Right lobe of liver (tissue), 6 donors: ENCODE data around the gene MYEF2. TPM values are rescaled to one million over a fixed set of nuclear protein-coding genes. Genes with fewer than 3 reads are reported as not detected.
A peak's percentile ranks its signal among the peaks of the same experiment; 100 is the strongest.

Source experiments
- ATAC-seq, 4 donors: fragments of 200-7000 bp; cut with Tn5 transposase; one replicate each; pipeline ENCODE4 v1.9.1; 2020; ENCODE audit warnings: mild to moderate bottlenecking in 4 of 4, moderate library complexity in 4 of 4
- DNase-seq, 3 donors: peaks; one replicate each; pipeline ENCODE4 v3.0.0-alpha.2; 2020
- H3K27ac ChIP-seq, 3 donors: fragments of 200-600 bp; one replicate each; pipeline ENCODE4 v1.8.0; 2022
- H3K27me3 ChIP-seq, 2 donors: fragments of 200-600 bp; one replicate each; pipeline ENCODE4 v1.8.0; 2022
- H3K36me3 ChIP-seq, 4 donors: fragments of 200-600 bp; sonication (generic) in 1 of 4; one replicate each; pipeline versions ENCODE4 v1.5.1 to v1.8.0; 2017 to 2022; ENCODE audit warnings: control low read depth in 1 of 4
- H3K4me1 ChIP-seq, 4 donors: fragments of 200-600 bp; sonication (generic) in 1 of 4; one replicate each; pipeline versions ENCODE4 v1.5.1 to v1.8.0; 2017 to 2022; ENCODE audit warnings: control low read depth in 1 of 4
- H3K4me3 ChIP-seq, 3 donors: fragments of 200-600 bp; one replicate each; pipeline ENCODE4 v1.8.0; 2022
- H3K9me3 ChIP-seq, 4 donors: fragments of 200-600 bp; sonication (generic) in 1 of 4; one replicate each; pipeline versions ENCODE4 v1.5.1 to v1.8.0; 2017 to 2022; ENCODE audit warnings: control low read depth in 1 of 4
- CTCF ChIP-seq, 4 donors: fragments of 200-600 bp in 3 of 4; fragments of 450-650 bp in 1 of 4; IDR thresholded peaks; one replicate each; pipeline versions ENCODE4 v1.5.1 to v1.8.0; 2016 to 2022; ENCODE audit warnings: antibody characterized with exemption in 4 of 4, mild to moderate bottlenecking in 2 of 4
- POLR2A ChIP-seq: fragments of 450-650 bp; IDR thresholded peaks from one replicate; pipeline ENCODE4 v1.6.1; 2017; ENCODE audit warnings: antibody characterized with exemption, mild to moderate bottlenecking
- WGBS: methylation state at CpG from one replicate; pipeline ENCODE4 v1.1.6; 2018; ENCODE audit warnings: low coverage, low lambda C conversion rate; ENCODE audit not compliant: insufficient coverage; ENCODE audit errors: missing lambda C conversion rate; 5-methylcytosine and 5-hydroxymethylcytosine counted together
- intact Hi-C, 2 donors: fragments of 100-400 bp; cut with DNase I; formaldehyde crosslinking; loops; one replicate each; pipeline versions ENCODE4 v1.11.2 to v1.14.1; 2022
- long read RNA-seq: library from polyadenylated mRNA; unstranded; transcript quantifications from one replicate; pipeline ENCODE4 v2.0.0, GENCODE V29; 2019
- total RNA-seq, 6 experiments: library from RNA; depleted of rRNA in 2 of 6; stranded (reverse); fragments of >200 nt in 2 of 6; fragmentation: NEBNext Ultra II Directional in 3 of 6; extraction: Animal tissue kit (Norgen Biotek cat#: 25700) in 3 of 6; gene quantifications; one replicate each; pipeline versions ENCODE4 v1.1.0 to v1.2.4, GENCODE V29; 2016 to 2023
- donor health status: DM: no; HTN: yes; CAD: no.
- donor health status: DM: no; HTN: no; CAD: no.
- donor health status: DM: no; HTN: no; CAD: no.
- donor health status: DM: no; HTN: yes; CAD: no.
- donor health status: DM: no; HTN: yes; CAD: no.

Gene MYEF2
- under 1 TPM; 0.07 to 0.35 (median 0.31) TPM for total RNA-seq
- long read RNA-seq = 0 reads

- H3K27me3 ChIP-seq = peaks cover 0 to 5% of the 10 kb centered on the region in 2 donors
- no peaks in the 10 kb centered on the region for H3K9me3 ChIP-seq
- WGBS = 7% methylated on average over 9 of the region's 71 CpGs
- no peak for TF ChIP-seq POLR2A
- TF ChIP-seq CTCF (IDR thresholded peaks at IDR 0.05) = no peak
- no peaks in the 10 kb centered on the region for H3K4me1 ChIP-seq
- intact Hi-C loops = no loop called here
- no peak within 1 kb of the TSS for H3K27ac ChIP-seq
- H3K36me3 ChIP-seq = no peaks in the 10 kb centered on the region
- DNase-seq (peak in 2 of 3 donors; percentile 18 to 59), ATAC-seq (peak in 3 of 4 donors; percentile 27 to 39 (median 30))
- peak within 1 kb of the TSS; percentile 15 to 42 (median 25) for H3K4me3 ChIP-seq
Measured at GRCh38 chr15:48177766-48178647, at the start of gene MYEF2. MYEF2 (minus strand) TSS chr15:48178295; CDS start chr15:48178237, 58 bp downstream.

- intact Hi-C loops = no loop called here
- Histone ChIP-seq H3K36me3 (no peaks in the 10 kb centered on the region), H3K4me3 (no peak overlapping the region), H3K4me1 (no peaks in the 10 kb centered on the region), H3K27ac (no peak overlapping the region), H3K9me3 (no peaks in the 10 kb centered on the region), H3K27me3 (no peaks in the 10 kb centered on the region)
- DNase-seq = no peak
- no peak for ATAC-seq
- 62% methylated on average over 3 of the region's 3 CpGs for WGBS
- TF ChIP-seq POLR2A = no peak
- no peak for TF ChIP-seq CTCF (IDR thresholded peaks at IDR 0.05)
Measured at GRCh38 chr15:48225771-48226170, 47.7 kb upstream of the MYEF2 start.

- WGBS = 10% methylated on average over 1 of the region's 1 CpG
- H3K36me3 ChIP-seq = no peaks in the 10 kb centered on the region
- no peak overlapping the region for H3K4me3 ChIP-seq
- H3K4me1 ChIP-seq = no peaks in the 10 kb centered on the region
- H3K27me3 ChIP-seq = no peaks in the 10 kb centered on the region
- DNase-seq (no peak), ATAC-seq (no peak)
- H3K9me3 ChIP-seq = no peaks in the 10 kb centered on the region
- TF ChIP-seq CTCF (IDR thresholded peaks at IDR 0.05) = no peak
- no peak for TF ChIP-seq POLR2A
- no peak overlapping the region for H3K27ac ChIP-seq
- intact Hi-C loops = no loop called here
Measured at GRCh38 chr15:48222627-48223026, 44.5 kb upstream of the MYEF2 start.

- Histone ChIP-seq H3K9me3 (no peaks in the 10 kb centered on the region), H3K27ac (no peak overlapping the region), H3K36me3 (no peaks in the 10 kb centered on the region), H3K4me3 (no peak overlapping the region), H3K4me1 (no peaks in the 10 kb centered on the region), H3K27me3 (no peaks in the 10 kb centered on the region)
- WGBS = 75% methylated on average over 4 of the region's 4 CpGs
- ATAC-seq (no peak), DNase-seq (no peak)
- intact Hi-C loops = no loop called here
- TF ChIP-seq CTCF (IDR thresholded peaks at IDR 0.05) (no peak), POLR2A (no peak)
Measured at GRCh38 chr15:48221885-48222284, 43.8 kb upstream of the MYEF2 start.
